ENCODE data around the gene NR6A1.
"Not testable (repeated sequence)": the region's sequence is repeated elsewhere in the genome, so short reads cannot be mapped to it uniquely, and the experiment has no call there.

NR6A1 gene

DNA sequence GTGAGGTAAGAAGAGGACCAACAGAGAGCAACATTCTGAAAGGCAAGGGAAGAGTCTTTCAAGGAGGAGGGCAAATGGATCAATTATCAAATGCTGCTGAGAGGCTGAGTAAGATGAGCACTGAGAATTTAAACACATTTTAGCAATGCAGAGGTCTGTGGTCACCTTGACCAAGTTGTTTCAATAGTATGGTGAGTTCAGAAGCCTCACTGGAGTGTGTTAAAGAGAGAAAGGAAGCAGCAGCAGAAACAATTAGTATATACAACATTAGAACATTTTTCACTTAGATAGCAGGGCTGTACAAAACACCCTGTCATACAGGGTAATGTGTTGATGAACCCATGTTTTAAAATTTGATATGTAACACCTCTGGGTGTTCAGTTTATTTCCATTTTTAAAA lies 131.5 kb downstream of the NR6A1 start:
- DNase-seq = no peak

DNA sequence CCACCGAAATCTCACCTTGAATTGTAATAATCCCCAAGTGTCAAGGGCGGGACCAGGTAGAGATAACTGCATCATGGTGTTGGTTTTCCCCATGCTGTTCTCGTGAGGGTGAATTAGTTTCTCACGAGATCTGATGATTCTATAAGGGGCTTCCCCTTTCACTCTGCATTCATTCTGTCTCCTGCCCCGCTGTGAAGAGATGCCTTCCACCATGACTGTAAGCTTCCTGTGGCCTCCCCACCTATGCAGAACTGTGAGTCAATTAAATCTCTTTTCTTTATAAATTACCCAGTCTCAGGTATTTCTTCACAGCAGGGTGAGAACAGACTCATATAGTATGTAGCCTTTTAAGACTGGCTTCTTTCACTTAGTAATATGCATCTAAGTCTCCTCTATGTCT lies 135.8 kb downstream of the NR6A1 start:
- DNase-seq = no peak

DNA sequence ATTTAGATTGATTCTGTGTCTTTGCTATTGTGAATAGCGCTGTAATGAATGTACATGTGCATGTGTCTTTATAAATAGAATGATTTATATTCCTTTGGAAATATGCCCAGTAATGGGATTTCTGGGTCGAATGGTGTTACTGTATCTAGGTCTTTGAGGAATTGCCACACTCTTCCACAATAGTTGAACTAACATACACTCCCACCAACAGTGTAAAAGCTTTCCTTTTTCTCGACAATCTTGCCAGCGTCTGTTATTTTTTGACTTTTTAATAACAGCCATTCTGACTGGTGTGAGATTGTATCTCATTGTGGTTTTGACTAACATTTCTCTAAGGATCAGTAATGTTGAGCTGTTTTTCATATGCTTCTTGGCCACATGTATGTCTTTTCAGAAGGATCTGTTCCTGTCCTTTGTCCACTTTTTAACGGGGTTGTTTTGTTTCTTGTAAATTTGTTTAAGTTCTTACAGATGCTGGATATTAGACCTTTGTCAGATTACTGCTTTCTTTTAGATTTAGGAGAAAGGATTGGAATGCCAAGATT lies 139.0 kb downstream of the NR6A1 start:
- DNase-seq = no peak

DNA sequence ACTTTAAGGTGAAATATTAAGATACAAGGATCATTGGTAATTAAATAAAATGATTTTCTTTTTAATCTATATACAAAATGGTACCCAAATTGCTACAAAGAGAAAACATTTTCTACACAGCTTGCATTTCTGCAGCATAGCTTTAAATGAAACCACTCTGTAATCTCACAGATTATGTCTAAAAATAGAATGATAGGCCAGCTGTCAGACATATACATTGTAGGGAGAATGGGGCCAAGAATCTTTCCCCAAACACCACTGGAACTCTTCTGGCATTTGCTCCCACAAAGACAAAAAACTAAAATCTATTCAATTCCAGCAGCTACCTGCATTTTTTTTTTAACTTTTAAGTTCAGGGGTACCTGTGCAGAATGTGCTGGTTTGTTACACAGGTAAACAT lies 139.8 kb downstream of the NR6A1 start:
- no peak for DNase-seq

DNA sequence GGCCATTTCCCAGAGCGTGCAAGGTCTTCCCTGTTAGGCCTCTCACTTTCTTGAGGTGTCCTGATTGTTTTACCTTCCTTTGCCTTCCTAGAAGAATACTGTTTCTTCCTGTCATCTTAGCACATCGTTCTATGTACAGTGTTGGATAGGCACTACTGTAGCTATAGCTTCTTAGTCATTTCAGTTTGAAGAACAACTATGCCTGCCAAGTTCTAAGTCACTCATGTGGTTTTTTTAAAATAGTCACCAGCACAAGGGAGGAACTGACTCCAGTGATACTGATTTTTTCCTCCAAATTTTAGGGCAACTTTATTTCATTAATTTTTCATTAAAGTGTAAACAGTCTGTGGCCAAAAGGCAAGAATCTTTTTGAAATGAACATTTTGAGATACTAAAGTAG lies 141.5 kb downstream of the NR6A1 start:
- DNase-seq = no peak

DNA sequence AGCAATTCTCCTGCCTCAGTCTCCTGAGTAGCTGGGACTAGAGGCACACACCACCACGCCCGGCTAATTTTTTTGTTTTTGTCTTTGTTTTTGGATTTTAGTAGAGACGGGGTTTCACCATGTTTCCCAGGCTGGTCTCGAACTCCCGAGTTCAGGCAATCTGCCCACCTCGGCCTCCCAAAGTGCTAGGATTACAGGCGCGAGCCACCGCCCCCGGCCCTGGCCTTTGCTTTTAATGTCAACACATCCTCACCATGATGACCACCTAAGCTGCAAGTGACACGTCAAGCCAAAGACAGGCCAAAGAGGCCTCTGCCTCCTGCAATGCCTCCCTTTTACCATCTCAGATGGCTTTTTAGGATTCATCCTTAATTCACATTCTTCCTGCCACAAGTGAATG lies 142.4 kb downstream of the NR6A1 start:
- DNase-seq = no peak

DNA sequence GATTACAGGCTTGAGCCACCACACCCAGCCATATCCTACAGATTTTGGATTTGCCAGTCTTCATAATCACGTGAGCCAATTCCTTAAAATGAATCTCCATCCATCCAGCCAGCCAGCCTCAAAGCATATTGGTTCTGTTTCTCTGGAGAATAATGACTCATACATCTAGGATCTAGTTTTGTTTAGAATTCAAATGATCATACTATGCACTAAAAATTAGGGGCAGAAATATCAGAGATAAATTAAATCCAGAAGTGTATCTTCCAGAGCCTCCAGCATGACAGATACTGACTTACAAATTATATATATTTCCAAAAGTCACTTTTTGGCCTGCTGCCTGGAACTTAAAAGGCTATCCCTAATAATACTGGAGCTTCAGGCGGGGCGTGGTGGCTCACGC lies 144.8 kb downstream of the NR6A1 start:
- DNase-seq = no peak

DNA sequence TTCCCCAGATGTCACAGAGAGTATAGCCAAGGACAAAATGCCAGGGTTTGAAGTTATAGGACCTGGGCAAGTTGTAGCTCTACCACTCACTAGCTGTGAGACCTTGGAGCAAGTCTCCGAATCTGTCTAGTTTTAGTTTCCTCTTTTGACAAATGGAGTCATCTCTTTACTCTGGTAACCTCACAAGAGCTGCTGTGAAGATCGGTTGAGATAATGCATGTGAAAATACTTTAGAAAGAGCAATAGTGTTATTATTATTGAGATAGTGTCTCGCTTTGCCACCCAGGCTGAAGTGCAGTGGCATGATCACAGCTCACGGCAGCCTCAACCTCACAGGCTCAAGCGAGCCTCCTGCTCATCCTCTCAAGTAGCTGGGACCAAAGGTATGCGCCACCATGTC lies 146.0 kb downstream of the NR6A1 start:
- no peak for DNase-seq

DNA sequence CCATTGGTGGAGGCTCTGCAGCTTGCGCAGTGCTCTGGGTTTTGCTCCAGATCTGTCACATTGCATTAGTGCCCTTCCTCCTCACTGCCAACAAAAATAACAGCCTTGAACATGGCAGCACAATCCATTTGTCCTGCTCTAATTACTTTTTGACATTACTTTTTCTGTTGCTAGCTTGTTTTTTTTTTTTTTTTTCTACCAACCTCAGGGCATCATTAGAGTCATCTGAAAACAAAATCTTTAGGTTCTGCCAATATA lies 146.4 kb downstream of the NR6A1 start:
- no peak for DNase-seq

DNA sequence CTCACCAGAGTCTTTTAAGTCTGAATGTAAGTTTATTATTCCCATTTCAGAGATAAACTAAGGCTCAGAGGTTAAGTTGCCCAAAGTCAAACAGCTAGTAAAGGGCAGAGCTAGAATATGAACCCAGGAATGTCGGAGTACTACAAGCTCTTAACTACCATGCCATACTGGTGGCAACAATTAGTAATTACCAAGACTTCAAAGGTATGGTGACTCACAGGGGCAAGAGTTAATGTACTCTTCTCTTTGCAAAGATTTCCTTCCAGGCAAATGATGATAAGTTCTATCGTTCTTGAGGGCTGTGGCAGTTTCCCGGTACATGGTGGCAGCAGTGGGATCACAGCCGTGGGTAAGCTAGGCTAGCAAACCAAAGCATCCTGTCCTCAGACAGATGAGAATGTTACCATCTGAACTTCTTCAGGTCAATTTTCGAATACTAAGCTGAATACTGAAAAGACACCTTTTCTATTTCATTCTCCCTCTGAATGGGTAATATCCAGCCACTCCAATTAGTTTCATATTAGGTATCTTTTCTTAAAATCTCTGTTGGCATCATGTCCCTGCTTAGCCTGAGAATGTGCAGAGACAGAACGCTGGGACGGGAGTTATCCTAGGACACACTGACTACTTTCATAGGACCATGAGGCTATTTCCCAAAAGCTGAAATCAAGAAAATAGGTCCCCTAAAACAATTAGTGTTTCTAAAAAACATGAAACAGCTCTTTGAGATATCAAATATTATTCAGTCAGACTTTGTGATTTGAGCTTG lies 147.0 kb downstream of the NR6A1 start:
- DNase-seq = no peak

DNA sequence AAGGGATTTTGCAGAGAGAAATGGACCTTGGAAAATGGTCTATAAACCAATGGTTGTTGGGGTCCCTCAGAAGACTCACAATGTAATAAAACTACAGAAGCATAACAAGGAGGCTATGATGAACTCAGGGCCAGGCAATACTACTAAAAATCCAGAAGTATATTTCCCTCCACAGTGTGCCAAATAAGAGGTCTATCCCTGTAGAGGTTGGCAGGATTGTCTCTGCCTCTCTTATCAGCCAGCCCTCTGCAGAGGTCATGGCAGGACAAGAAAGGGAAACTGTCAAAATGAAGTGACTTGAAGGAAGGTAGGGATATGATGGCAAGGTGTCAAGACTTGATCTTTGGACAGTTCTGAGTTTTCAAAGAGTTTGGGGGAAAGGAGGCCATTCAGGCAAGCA lies 148.2 kb downstream of the NR6A1 start:
- DNase-seq = no peak

DNA sequence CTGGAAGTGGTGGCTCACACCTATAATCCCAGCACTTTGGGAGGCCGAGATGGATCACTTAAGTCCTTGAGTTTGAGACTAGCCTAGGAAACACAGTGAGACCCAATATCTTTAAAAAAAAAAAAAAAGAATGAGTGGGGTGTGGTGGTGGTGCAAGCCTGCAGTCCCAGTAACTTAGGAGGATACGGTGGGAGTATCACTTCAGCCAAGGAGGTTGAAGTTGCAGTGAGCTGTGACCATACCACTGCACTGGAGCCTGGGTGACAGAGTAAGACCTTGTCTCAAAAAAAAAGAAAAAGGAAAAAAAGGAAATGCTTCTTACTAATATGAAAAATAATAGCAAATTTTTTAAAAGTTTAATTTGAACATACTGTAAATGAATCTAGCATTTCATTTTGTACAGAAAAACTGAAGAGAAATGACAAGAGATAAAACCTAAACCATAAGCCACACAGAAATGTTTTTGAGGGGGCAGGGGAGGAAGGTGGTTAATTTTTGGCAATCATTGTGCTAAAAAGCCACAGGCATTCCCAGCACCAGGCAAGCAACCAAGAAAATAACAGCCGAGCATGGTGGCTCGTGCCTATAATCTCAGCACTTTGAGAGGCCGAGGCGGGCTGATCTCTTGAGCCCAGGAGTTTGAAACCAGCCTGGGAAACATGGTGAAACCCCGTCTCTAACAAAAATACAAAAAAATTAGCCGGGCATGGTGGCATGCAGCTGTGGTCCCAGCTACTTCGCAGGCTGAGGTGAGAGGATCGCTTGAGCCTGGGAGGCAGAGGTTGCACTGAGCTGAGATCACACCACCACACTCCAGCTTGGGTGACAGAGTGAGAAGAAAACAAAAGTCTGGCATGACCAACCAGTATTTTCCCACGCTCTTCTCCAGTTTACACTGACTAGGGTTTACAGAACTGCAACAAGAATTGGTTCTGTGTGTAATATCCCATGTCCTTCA lies 149.5 kb downstream of the NR6A1 start:
- DNase-seq = peak in 1 of 2 donors; percentile 11

DNA sequence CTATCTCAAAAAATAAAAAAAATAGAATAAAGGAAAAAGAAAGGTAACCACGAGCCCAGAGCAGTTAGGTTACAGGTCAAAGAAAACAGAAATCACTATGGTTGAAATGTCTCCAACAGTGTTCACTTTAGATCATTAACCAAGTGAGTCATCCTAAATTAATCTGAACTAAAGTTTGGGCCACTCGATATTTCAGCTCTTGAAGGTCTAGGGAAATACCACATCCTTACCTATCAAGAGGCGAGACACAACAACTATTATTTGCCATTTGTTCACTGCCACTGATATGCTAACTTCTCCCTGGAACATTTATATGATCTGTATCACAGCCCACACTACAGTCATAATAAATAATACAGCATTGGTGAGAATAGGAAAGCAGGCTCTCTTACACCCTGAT lies 152.6 kb downstream of the NR6A1 start:
- no peak for DNase-seq

DNA sequence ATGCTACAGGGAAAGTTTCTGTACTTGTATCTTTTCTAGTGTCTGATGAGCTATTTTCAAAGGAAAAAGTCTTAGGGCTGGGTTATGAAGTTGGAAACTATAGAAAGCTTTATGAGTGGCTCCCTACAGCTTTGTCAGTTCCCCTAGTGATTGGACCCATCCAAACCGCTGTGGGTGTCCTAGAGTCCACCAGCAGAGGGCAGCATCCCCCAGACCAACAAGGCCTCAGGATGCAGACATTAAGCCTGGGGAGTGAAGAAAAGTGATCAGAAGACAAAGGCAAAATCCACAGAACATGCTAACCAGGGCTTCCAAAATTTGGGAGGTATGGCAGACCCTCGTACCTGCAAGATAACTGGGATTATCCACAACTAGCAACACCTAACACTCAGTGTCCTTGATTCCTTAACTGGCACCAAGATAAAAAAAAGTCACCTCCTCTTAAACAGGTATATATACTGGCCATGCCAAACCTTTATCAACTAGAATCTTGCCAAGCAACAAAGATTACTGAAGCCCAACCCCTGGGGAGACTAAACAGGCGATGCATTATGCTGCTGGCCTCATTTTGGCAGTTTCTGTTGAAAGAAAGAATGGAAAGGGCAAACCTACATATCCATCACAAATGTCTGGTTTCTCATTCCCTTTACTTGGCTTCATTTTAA lies 153.5 kb downstream of the NR6A1 start:
- peak; percentile 58 to 64 for DNase-seq

DNA sequence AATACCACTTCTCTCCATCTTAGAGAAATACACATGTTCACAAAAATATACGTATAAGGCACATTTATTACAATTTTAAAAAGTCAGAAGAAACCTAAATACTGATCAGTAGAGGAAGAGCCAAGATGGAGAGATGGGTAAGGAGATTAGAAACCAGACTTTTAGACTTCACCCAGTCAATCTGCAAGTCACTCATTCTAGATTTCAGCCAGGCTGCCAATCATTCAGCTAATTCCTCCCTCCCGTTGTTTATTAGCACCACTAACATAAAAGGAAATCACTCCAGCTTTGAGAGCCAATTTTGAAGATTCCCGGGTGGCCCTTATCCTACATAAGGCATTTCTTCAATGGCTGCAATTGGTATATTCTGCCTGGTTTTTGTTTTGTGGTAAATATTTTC lies 154.2 kb downstream of the NR6A1 start:
- DNase-seq = no peak

DNA sequence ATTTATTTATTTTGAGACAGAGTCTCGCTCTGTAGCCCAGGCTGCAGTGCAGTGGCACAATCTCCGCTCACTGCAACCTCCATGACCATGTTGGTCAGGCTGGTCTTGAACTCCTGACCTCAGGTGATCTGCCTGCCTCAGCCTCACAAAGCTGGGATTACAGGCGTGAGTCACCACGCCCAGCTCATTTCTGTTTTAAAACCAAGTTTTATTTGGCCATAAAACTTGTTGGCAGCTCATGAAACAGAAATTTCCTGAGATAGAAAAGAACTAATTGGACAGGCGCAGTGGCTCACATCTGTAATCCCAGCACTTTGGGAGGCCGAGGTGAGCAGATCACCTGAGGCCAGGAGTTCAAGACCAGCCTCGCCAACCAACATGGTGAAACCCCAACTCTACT lies 155.3 kb downstream of the NR6A1 start:
- DNase-seq = not testable (repeated sequence)

DNA sequence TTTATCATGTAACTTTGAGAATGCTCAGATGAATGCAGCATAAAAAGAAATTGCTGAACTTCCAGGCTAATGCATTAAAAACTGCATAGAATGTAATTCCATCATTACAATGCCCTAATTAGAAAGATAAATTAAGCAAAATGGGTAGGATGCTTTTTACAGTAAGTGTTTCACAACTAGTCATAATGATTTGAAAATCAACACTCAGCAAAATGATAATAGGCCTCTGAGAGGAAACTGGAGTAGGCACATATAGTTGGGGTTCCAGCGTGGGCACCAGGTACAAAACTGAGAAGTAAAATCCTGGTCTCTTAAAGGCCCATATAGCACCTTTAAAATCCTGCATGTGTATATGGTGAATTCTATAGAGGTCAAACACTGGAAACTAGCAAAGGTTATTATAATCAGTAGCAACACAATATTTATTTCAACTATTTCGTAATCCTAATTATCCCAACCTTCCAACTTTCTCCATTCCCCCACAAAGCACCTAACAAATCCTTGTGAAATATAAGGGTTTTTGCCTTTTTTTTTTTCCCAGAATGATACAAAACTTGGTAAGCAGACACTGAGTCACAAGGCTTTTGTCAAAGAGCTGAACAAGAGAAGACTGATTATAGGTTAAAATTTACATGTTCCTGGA lies 155.9 kb downstream of the NR6A1 start:
- DNase-seq = no peak

DNA sequence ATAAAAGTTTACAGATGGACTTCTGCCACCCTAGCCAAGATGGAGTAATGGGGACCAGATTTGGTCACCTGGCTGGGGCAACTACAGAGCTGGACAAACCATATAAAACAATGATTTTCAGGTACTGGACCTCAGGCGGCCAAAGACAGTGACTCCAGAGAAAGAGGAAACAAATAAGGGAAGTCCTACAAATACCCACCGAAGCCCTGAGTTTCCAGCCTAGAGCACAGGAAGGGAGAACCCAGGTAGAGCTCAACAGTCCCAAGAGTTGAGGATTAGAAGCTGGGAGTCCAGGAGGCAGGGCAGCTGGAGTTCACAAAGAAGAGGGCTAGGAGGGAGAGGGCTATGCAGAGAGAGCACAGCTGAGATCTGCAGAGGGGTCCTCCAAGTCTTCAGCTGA lies 157.3 kb downstream of the NR6A1 start:
- DNase-seq = no peak

DNA sequence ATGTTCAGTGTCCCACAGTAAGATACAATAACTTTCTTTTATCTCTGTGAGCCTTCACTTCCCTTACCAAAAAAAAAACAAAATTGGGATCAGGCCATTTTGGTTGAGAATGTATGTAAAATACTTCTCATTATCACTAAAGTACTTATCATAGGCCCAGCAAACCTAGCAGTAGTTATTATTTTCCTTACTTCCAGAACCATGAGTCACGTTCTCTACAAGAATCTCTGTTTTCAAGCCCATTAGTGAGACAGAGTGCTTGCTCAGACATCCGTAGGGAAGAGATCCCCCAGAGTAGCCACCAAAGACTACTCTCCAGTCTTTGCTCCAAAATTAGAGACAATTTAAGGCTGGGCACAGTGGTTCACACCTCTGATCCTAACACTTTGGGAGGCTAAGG lies 160.0 kb downstream of the NR6A1 start:
- DNase-seq = no peak

DNA sequence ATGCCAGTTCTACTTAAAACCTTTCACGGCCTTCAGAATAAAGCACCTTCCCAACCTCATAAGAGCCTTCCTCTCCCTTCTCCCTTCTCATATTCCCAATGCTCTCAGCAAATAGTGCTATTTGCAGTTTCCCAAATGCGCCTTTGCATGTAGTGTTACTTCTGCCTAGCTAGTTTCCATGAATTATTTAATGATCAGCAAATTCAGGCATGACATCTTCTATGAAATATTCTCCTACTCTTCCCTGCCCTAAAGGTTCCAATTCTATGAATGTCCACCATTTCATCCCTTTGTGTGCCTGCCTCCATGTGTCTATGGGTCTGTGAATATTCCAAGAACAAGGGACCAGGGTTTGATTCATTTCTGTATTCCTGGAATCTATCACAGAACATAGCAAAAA lies 165.1 kb downstream of the NR6A1 start:
- no peak for DNase-seq

DNA sequence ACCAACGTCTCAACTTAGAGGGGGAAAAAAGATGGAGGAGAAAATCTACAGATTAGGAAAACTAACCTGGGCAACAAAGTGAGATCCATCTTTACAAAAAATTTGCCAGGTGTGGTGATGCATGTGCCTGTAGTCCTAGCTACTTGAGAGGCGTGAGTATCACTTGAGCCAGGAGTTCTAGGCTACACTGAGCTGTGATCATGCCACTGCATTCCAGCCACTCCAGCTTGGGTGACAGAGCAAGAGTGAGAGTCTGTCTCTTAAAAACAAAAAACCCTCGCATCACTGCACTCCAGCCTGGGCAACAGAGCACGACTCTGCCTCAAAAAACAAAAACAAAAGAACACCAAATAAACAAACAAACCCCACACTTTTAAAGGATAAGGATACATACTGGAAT lies 165.9 kb downstream of the NR6A1 start:
- DNase-seq = no peak

DNA sequence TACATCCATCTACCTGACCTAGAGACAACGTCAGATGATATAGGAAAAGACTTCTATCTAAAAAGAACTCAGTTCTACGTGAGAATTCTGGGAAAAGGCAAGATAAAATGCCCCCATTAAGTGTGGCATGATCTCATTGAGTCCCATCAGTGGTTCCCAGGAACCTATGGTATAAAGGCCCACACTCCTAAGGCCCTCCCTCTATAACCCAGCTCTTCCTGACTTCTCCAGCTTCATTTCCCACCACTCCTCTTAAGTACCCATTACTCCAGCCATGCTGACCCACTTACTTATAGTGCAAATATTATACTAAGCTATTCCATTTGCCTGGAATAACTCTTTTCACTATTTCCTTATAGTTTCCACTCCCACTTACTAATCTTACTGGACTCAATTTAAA lies 168.5 kb downstream of the NR6A1 start:
- DNase-seq = no peak

DNA sequence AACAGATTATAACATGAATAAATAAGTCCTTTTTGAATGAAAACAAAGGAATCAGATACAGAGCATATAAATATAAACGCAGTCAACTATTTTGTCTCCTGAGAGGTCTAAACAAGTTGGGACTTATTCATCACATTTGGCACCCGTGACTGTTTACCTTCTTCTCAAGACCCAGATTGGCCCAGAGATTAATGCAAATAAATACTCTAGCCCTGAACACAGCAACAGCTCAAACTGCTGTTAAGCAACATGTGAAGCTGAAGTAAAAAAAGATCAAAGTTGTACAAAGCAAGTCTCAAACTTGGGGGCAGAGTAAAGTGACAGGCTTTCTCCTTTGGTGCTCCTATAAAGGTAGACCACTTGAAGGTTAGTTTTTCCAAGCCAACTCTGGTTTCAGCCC lies 168.9 kb downstream of the NR6A1 start:
- DNase-seq = no peak

Data from CD4-positive, alpha-beta T cell treated with Interleukin-1 beta for 1 hour (primary cell).